Endodermal cell (in vitro differentiated cells): ENCODE data around the gene IL10RA. TPM values are rescaled to one million over a fixed set of nuclear protein-coding genes. Genes with fewer than 3 reads are reported as not detected.

Experiments used
- DNase-seq: peaks from one replicate; pipeline ENCODE4 v3.0.0-alpha.2; 2017
- H3K27ac ChIP-seq: 2 replicates; pipeline ENCODE4 v1.5.1; 2013; ENCODE audit warnings: mild to moderate bottlenecking, low read depth, low read length, moderate library complexity
- H3K27me3 ChIP-seq: 2 replicates; pipeline ENCODE4 v1.6.1; 2013; ENCODE audit warnings: mild to moderate bottlenecking, low read length, moderate library complexity; ENCODE audit not compliant: insufficient read depth, control insufficient read depth, poor library complexity, severe bottlenecking
- H3K36me3 ChIP-seq: 2 replicates; pipeline ENCODE4 v1.7.0; 2013; ENCODE audit warnings: mild to moderate bottlenecking, low read length, moderate library complexity; ENCODE audit not compliant: control insufficient read depth, insufficient read depth
- H3K4me1 ChIP-seq: one replicate; pipeline ENCODE4 v1.7.0; 2013; ENCODE audit warnings: low read length; ENCODE audit not compliant: control insufficient read depth, insufficient read depth
- H3K4me3 ChIP-seq: 2 replicates; pipeline ENCODE4 v1.5.1; 2013; ENCODE audit warnings: mild to moderate bottlenecking, low read length, moderate library complexity
- H3K9ac ChIP-seq: 2 replicates; pipeline ENCODE4 v1.6.1; 2013; ENCODE audit warnings: mild to moderate bottlenecking, low read length, moderate library complexity; ENCODE audit not compliant: poor library complexity, severe bottlenecking; ENCODE audit errors: extremely low read depth
- H3K9me3 ChIP-seq: 2 replicates; pipeline ENCODE4 v1.6.1; 2013; ENCODE audit warnings: mild to moderate bottlenecking, low read length, moderate library complexity; ENCODE audit not compliant: control insufficient read depth
- H3K27ac Mint-ChIP-seq: 2 replicates; pipeline ENCODE4 v1.8.0; 2020; ENCODE audit warnings: mixed read lengths
- H3K27me3 Mint-ChIP-seq: 2 replicates; pipeline ENCODE4 v1.8.0; 2021; ENCODE audit warnings: mild to moderate bottlenecking, mixed read lengths; ENCODE audit not compliant: insufficient read depth
- H3K36me3 Mint-ChIP-seq: 2 replicates; pipeline ENCODE4 v1.8.0; 2020; ENCODE audit warnings: low read depth, mixed read lengths
- H3K4me1 Mint-ChIP-seq: 2 replicates; pipeline ENCODE4 v1.8.0; 2020; ENCODE audit warnings: mixed read lengths
- H3K4me3 Mint-ChIP-seq: 2 replicates; pipeline ENCODE4 v1.8.0; 2020; ENCODE audit warnings: mild to moderate bottlenecking, moderate library complexity, mixed read lengths
- H3K9me3 Mint-ChIP-seq: 2 replicates; pipeline ENCODE4 v1.8.0; 2020; ENCODE audit warnings: mild to moderate bottlenecking, mixed read lengths
- CTCF ChIP-seq: fragments of 200-600 bp; sonication (generic); conservative IDR thresholded peaks from 2 replicates; pipeline ENCODE4 v1.5.0; 2021; ENCODE audit warnings: antibody characterized with exemption, mild to moderate bottlenecking
- WGBS, 2 experiments: methylation state at CpG; one replicate each; pipeline versions ENCODE4 v1.1.5 to v1.1.7; 2013; ENCODE audit warnings: missing lambda C conversion rate in 2 of 2, mixed read lengths in 1 of 2; ENCODE audit not compliant: insufficient coverage in 1 of 2, insufficient read length in 1 of 2; 5-methylcytosine and 5-hydroxymethylcytosine counted together
- total RNA-seq, 2 donors: library from RNA; stranded (reverse); fragmentation: NEBNext Ultra II Directional in 1 of 2; extraction: Animal tissue kit (Norgen Biotek cat#: 25700) in 1 of 2; gene quantifications; 2 replicates in 1 of 2; 3 replicates in 1 of 2; pipeline ENCODE4 v1.2.1, GENCODE V29; 2021

The IL10RA gene
- total RNA-seq, 2 donors from 2014 or later = 0.46 to 0.51 TPM

GRCh38 chr11:117998664-117999353 lies 12.6 kb downstream of the IL10RA start:
- Mint-ChIP-seq H3K4me1 (peaks cover 6% of the 10 kb centered on the region), H3K27me3 (no peaks in the 10 kb centered on the region), H3K4me3 (no peak overlapping the region), H3K9me3 (peaks cover 3% of the 10 kb centered on the region), H3K36me3 (no peaks in the 10 kb centered on the region), H3K27ac (no peak overlapping the region)
- 88 to 92% methylated on average over 6 to 10 of the region's 10 CpGs for WGBS, 2 experiments
- Histone ChIP-seq H3K4me3 (no peak overlapping the region), H3K9me3 (no peaks in the 10 kb centered on the region), H3K9ac (no peak overlapping the region), H3K36me3 (no peaks in the 10 kb centered on the region), H3K27ac (no peak overlapping the region), H3K27me3 (no peaks in the 10 kb centered on the region), H3K4me1 (no peaks in the 10 kb centered on the region)
- TF ChIP-seq CTCF = no peak
- peak; percentile 32 for DNase-seq

GRCh38 chr11:117999354-117999993 lies 13.3 kb downstream of the IL10RA start:
- H3K9me3 Mint-ChIP-seq = peaks cover 9% of the 10 kb centered on the region
- no peak for TF ChIP-seq CTCF

GRCh38 chr11:118000067-118000849 lies 14.1 kb downstream of the IL10RA start:
- no peaks in the 10 kb centered on the region for H3K27me3 ChIP-seq
- H3K4me3 ChIP-seq = no peak overlapping the region
- no peaks in the 10 kb centered on the region for H3K36me3 Mint-ChIP-seq
- no peak overlapping the region for H3K9ac ChIP-seq
- no peak overlapping the region for H3K27ac Mint-ChIP-seq
- no peak overlapping the region for H3K27ac ChIP-seq
- 60 to 86% methylated on average over 1 to 4 of the region's 4 CpGs for WGBS, 2 experiments
- no peaks in the 10 kb centered on the region for H3K36me3 ChIP-seq
- DNase-seq = no peak
- H3K4me1 ChIP-seq = no peaks in the 10 kb centered on the region
- no peak for TF ChIP-seq CTCF
- H3K4me1 Mint-ChIP-seq = peaks cover 6% of the 10 kb centered on the region
- no peaks in the 10 kb centered on the region for H3K9me3 ChIP-seq
- no peak overlapping the region for H3K4me3 Mint-ChIP-seq
- peaks cover 9% of the 10 kb centered on the region for H3K9me3 Mint-ChIP-seq
- peaks cover under 1% of the 10 kb centered on the region for H3K27me3 Mint-ChIP-seq

More at GRCh38 chr11:117999354-117999993, 13.3 kb downstream of the IL10RA start:
- no peaks in the 10 kb centered on the region for H3K27me3 Mint-ChIP-seq
- no peaks in the 10 kb centered on the region for H3K4me1 ChIP-seq
- no peak overlapping the region for H3K9ac ChIP-seq
- no peaks in the 10 kb centered on the region for H3K36me3 ChIP-seq
- H3K27me3 ChIP-seq = no peaks in the 10 kb centered on the region
- no peak overlapping the region for H3K4me3 ChIP-seq
- 80% methylated on average over 3 of the region's 3 CpGs; no CpG with 5 or more reads in 1 of the 2 experiments for WGBS, 2 experiments
- no peaks in the 10 kb centered on the region for H3K9me3 ChIP-seq
- H3K27ac ChIP-seq = no peak overlapping the region
- H3K4me3 Mint-ChIP-seq = no peak overlapping the region
- DNase-seq = peak; percentile 31
- no peak overlapping the region for H3K27ac Mint-ChIP-seq
- H3K4me1 Mint-ChIP-seq = peaks cover 6% of the 10 kb centered on the region
- no peaks in the 10 kb centered on the region for H3K36me3 Mint-ChIP-seq
